Pancreas (tissue), 10 donors: ENCODE results near the gene ZBTB20. TPM values are rescaled to one million over a fixed set of nuclear protein-coding genes. Genes with fewer than 3 reads are reported as not detected.

ENCODE experiments used
- ATAC-seq, 4 donors: fragments of 200-7000 bp; cut with Tn5 transposase; one replicate each; pipeline versions ENCODE4 v1.8.0 to v1.9.1; 2020; ENCODE audit warnings: mild to moderate bottlenecking in 4 of 4, moderate library complexity in 4 of 4
- DNase-seq, 6 donors: peaks; one replicate each; pipeline ENCODE4 v3.0.0-alpha.2; 2020
- FAIRE-seq: peaks from 2 replicates; lab custom pipeline; 2012; peaks lifted over from hg19 to GRCh38; lab: Jason Lieb, UNC
- H3K27ac ChIP-seq, 4 donors: fragments of 200-600 bp; sonication (generic); 1 replicate in 3 of 4; 2 replicates in 1 of 4; pipeline versions ENCODE4 v1.5.0 to v1.8.0; 2020
- H3K27me3 ChIP-seq, 4 donors: fragments of 200-600 bp; one replicate each; pipeline ENCODE4 v1.8.0; 2021
- H3K36me3 ChIP-seq, 3 donors: fragments of 200-600 bp; sonication (generic) in 1 of 3; one replicate each; pipeline versions ENCODE4 v1.5.0 to v1.8.0; 2020 to 2021
- H3K4me1 ChIP-seq, 3 donors: fragments of 200-600 bp; one replicate each; pipeline ENCODE4 v1.8.0; 2021
- H3K4me3 ChIP-seq, 4 donors: fragments of 200-600 bp; sonication (generic) in 2 of 4; one replicate each; pipeline versions ENCODE4 v1.5.0 to v1.8.0; 2020 to 2021
- H3K9me3 ChIP-seq, 4 donors: fragments of 200-600 bp; one replicate each; pipeline ENCODE4 v1.8.0; 2021
- CTCF ChIP-seq, 4 donors: fragments of 200-600 bp; sonication (generic) in 3 of 4; IDR thresholded peaks; one replicate each; pipeline versions ENCODE4 v1.5.0 to v1.8.0; 2021; ENCODE audit warnings: antibody characterized with exemption in 4 of 4
- WGBS, 2 donors: extraction: QIAGEN DNeasy Blood & Tissue Kit; methylation state at CpG; one replicate each; pipeline ENCODE4 v1.1.7; 2013; 5-methylcytosine and 5-hydroxymethylcytosine counted together
- intact Hi-C, 3 donors: fragments of 100-400 bp; cut with DNase I; formaldehyde crosslinking; loops; one replicate each; pipeline versions ENCODE4 v1.11.1 to v1.14.2; 2022
- polyA plus RNA-seq, 2 donors: library from polyadenylated mRNA; stranded (reverse); fragments of 200-250 nt; gene quantifications; one replicate each; pipeline ENCODE4 v1.2.3, GENCODE V29; 2013
- total RNA-seq, 6 donors: library from RNA; stranded (reverse); fragmentation: NEBNext Ultra II Directional in 4 of 6; extraction: Animal tissue kit (Norgen Biotek cat#: 25700) in 4 of 6; gene quantifications; one replicate each; pipeline versions ENCODE4 v1.2.1 to v1.2.4, GENCODE V29; 2021 to 2023
- donor health status: healthy with polysubstance abuse.
- donor health status: DM: no; HTN: no; CAD: no; lungs with moderate emphysema.
- donor health status: DM: no; HTN: no; CAD: no.
- donor health status: control.
- donor health status: control.
- donor health status: Bipolar disorder and iron deficiency.
- donor health status: DM: yes; HTN: yes; CAD: no.
- donor health status: DM: no; HTN: no; CAD: no.
- donor health status: DM: no; HTN: no; CAD: no.
- donor health status: DM: yes; HTN: yes; CAD: no.

ZBTB20 gene
- total and polyA plus RNA-seq, 8 donors, result 1.3 to 81.5 (median 43.7) TPM

GRCh38 chr3:115139072-115139471 is 8.0 kb downstream of the ZBTB20 start:
- TF ChIP-seq CTCF (IDR thresholded peaks at IDR 0.05), result no peak
- Histone ChIP-seq H3K27ac (no peak overlapping the region), H3K36me3 (no peaks in the 10 kb centered on the region), H3K4me3 (no peak overlapping the region), H3K4me1 (peaks cover 0 to 23% (median 9%) of the 10 kb centered on the region in 3 donors), H3K9me3 (no peaks in the 10 kb centered on the region), H3K27me3 (no peaks in the 10 kb centered on the region)
- DNase-seq (no peak), FAIRE-seq (no peak), ATAC-seq (no peak)
- 95 to 96% methylated on average over 1 of the region's 1 CpG for WGBS, 2 donors
- intact Hi-C loops, result no loop called here

GRCh38 chr3:115134648-115135347 is 12.3 kb downstream of the ZBTB20 start:
- ATAC-seq (peak; percentile 28 to 86 (median 78)), FAIRE-seq (no peak), DNase-seq (no peak)
- intact Hi-C loops, result no loop called here
- Histone ChIP-seq H3K27me3 (no peaks in the 10 kb centered on the region), H3K9me3 (no peaks in the 10 kb centered on the region), H3K36me3 (no peaks in the 10 kb centered on the region), H3K4me3 (no peak overlapping the region), H3K27ac (peak overlapping the region in 2 of 4 donors; percentile 7 to 20), H3K4me1 (peaks cover 0 to 6% (median 0%) of the 10 kb centered on the region in 3 donors)
- 48 to 50% methylated on average over 5 of the region's 5 CpGs for WGBS, 2 donors
- TF ChIP-seq CTCF (IDR thresholded peaks at IDR 0.05), result no peak

GRCh38 chr3:115127208-115127607 is 19.9 kb downstream of the ZBTB20 start:
- no peaks in the 10 kb centered on the region for H3K36me3 ChIP-seq
- FAIRE-seq (no peak), DNase-seq (no peak), ATAC-seq (no peak)
- H3K4me3 ChIP-seq, result no peak overlapping the region
- H3K9me3 ChIP-seq, result no peaks in the 10 kb centered on the region
- no peaks in the 10 kb centered on the region for H3K27me3 ChIP-seq
- no peak overlapping the region for H3K27ac ChIP-seq
- intact Hi-C loops, result no loop called here
- 67 to 68% methylated on average over 3 of the region's 3 CpGs for WGBS, 2 donors
- no peak for TF ChIP-seq CTCF (IDR thresholded peaks at IDR 0.05)
- no peaks in the 10 kb centered on the region for H3K4me1 ChIP-seq

- DNase-seq (no peak), ATAC-seq (peak; percentile 60 to 86 (median 72)), FAIRE-seq (no peak)
- H3K9me3 ChIP-seq, result no peaks in the 10 kb centered on the region
- H3K27ac ChIP-seq, result no peak overlapping the region
- 23 to 26% methylated on average over 1 of the region's 1 CpG for WGBS, 2 donors
- TF ChIP-seq CTCF (IDR thresholded peaks at IDR 0.05), result no peak
- peaks cover 0 to 2% (median 0%) of the 10 kb centered on the region in 3 donors for H3K4me1 ChIP-seq
- intact Hi-C loops, result no loop called here
- H3K36me3 ChIP-seq, result no peaks in the 10 kb centered on the region
- no peak overlapping the region for H3K4me3 ChIP-seq
- H3K27me3 ChIP-seq, result no peaks in the 10 kb centered on the region
These were observed 26.5 kb downstream of the ZBTB20 start for GRCh38 chr3:115120597-115120996.

- DNase-seq (peak in 1 of 6 donors; percentile 13), ATAC-seq (peak; percentile 28 to 66 (median 59)), FAIRE-seq (no peak)
- intact Hi-C loops, result no loop called here
- no peak for TF ChIP-seq CTCF (IDR thresholded peaks at IDR 0.05)
- 91 to 96% methylated on average over 1 of the region's 1 CpG for WGBS, 2 donors
- Histone ChIP-seq H3K4me3 (no peak overlapping the region), H3K36me3 (no peaks in the 10 kb centered on the region), H3K9me3 (no peaks in the 10 kb centered on the region), H3K27me3 (no peaks in the 10 kb centered on the region), H3K27ac (no peak overlapping the region), H3K4me1 (peaks cover 0 to 6% (median 0%) of the 10 kb centered on the region in 3 donors)
These were observed 33.7 kb downstream of the ZBTB20 start for GRCh38 chr3:115113367-115113766.
